Small intestine (tissue), 7 donors: ENCODE measurements around the gene UBE2F. TPM values are rescaled to one million over a fixed set of nuclear protein-coding genes. Genes with fewer than 3 reads are reported as not detected.

Experiments used
- DNase-seq, 2 donors: peaks; one replicate each; pipeline versions ENCODE4 v3.0.0 to v3.0.0-alpha.2; 2013
- FAIRE-seq: peaks from 2 replicates; lab custom pipeline; 2012; peaks lifted over from hg19 to GRCh38; lab: Jason Lieb, UNC
- H3K27ac ChIP-seq, 3 donors: one replicate each; pipeline ENCODE4 v1.5.1; 2013; ENCODE audit warnings: low read length in 2 of 3, mild to moderate bottlenecking in 2 of 3, control low read depth in 1 of 3, inconsistent platforms in 1 of 3, low read depth in 1 of 3, moderate library complexity in 1 of 3
- H3K27me3 ChIP-seq, 3 donors: one replicate each; pipeline ENCODE4 v1.6.1; 2013; ENCODE audit warnings: low read length in 3 of 3, inconsistent platforms in 1 of 3; ENCODE audit not compliant: control insufficient read depth in 3 of 3, insufficient read depth in 3 of 3
- H3K36me3 ChIP-seq, 3 donors: one replicate each; pipeline ENCODE4 v1.6.1; 2013; ENCODE audit warnings: low read length in 3 of 3, inconsistent platforms in 1 of 3, low read depth in 1 of 3, mild to moderate bottlenecking in 1 of 3, moderate library complexity in 1 of 3; ENCODE audit not compliant: control insufficient read depth in 3 of 3, insufficient read depth in 2 of 3
- H3K4me1 ChIP-seq, 3 donors: one replicate each; pipeline ENCODE4 v1.6.1; 2013; ENCODE audit warnings: low read length in 2 of 3, inconsistent platforms in 1 of 3, low read depth in 1 of 3, mild to moderate bottlenecking in 1 of 3, moderate library complexity in 1 of 3; ENCODE audit not compliant: control insufficient read depth in 3 of 3, insufficient read depth in 2 of 3
- H3K4me3 ChIP-seq, 3 donors: one replicate each; pipeline ENCODE4 v1.5.1; 2013; ENCODE audit warnings: low read length in 3 of 3, control low read depth in 1 of 3, inconsistent platforms in 1 of 3, low read depth in 1 of 3, mild to moderate bottlenecking in 1 of 3, moderate library complexity in 1 of 3
- H3K9me3 ChIP-seq, 2 donors: one replicate each; pipeline ENCODE4 v1.6.1; 2013; ENCODE audit warnings: low read depth in 1 of 2, low read length in 1 of 2; ENCODE audit not compliant: control insufficient read depth in 2 of 2, insufficient read depth in 1 of 2
- WGBS, 3 donors: extraction: QIAGEN DNeasy Blood & Tissue Kit; methylation state at CpG; one replicate each; pipeline ENCODE4 v1.1.7; 2013; 5-methylcytosine and 5-hydroxymethylcytosine counted together
- polyA plus RNA-seq, 4 donors: library from polyadenylated mRNA; stranded (reverse) in 3 of 4; unstranded in 1 of 4; fragments of 200-250 nt in 3 of 4; fragments of 120-200 nt in 1 of 4; gene quantifications; one replicate each; pipeline versions ENCODE4 v1.2.1 to v1.2.3, GENCODE V29; 2013
- donor health status: healthy with polysubstance abuse.
- donor health status: control.
- donor health status: control.
- donor health status: Bipolar disorder and iron deficiency.
- donor health status: healthy.

UBE2F gene
- polyA plus RNA-seq, 4 donors, result 39.7 to 64.2 (median 54.7) TPM

- Histone ChIP-seq H3K27ac (peak overlapping the region; percentile 59 to 79 (median 69)), H3K4me1 (peaks cover 0 to 12% (median 0%) of the 10 kb centered on the region in 3 donors), H3K36me3 (no peaks in the 10 kb centered on the region), H3K4me3 (peak overlapping the region in 2 of 3 donors; percentile 23 to 51), H3K27me3 (no peaks in the 10 kb centered on the region), H3K9me3 (no peaks in the 10 kb centered on the region)
- WGBS, 3 donors, result 8 to 12% (median 10%) methylated on average over 28 to 33 of the region's 33 CpGs
- DNase-seq (peak; percentile 83 to 92), FAIRE-seq (no peak)
These were observed 43.2 kb upstream of the UBE2F start for GRCh38 chr2:237923481-237924163.

- WGBS, 3 donors, result 90 to 93% (median 91%) methylated on average over 14 of the region's 14 CpGs
- Histone ChIP-seq H3K4me1 (peaks cover 0 to 12% (median 0%) of the 10 kb centered on the region in 3 donors), H3K27ac (no peak overlapping the region), H3K36me3 (no peaks in the 10 kb centered on the region), H3K27me3 (no peaks in the 10 kb centered on the region), H3K4me3 (no peak overlapping the region), H3K9me3 (no peaks in the 10 kb centered on the region)
- FAIRE-seq (no peak), DNase-seq (no peak)
These were observed 42.7 kb upstream of the UBE2F start for GRCh38 chr2:237924164-237924534.

GRCh38 chr2:237927135-237927534 lies 39.7 kb upstream of the UBE2F start:
- H3K27me3 ChIP-seq, result no peaks in the 10 kb centered on the region
- FAIRE-seq (no peak), DNase-seq (no peak)
- H3K9me3 ChIP-seq, result peaks cover 0 to 9% of the 10 kb centered on the region in 2 donors
- no peak overlapping the region for H3K4me3 ChIP-seq
- H3K27ac ChIP-seq, result no peak overlapping the region
- H3K36me3 ChIP-seq, result no peaks in the 10 kb centered on the region
- WGBS, 3 donors, result 87 to 95% (median 89%) methylated on average over 5 of the region's 5 CpGs
- peaks cover 0 to 16% (median 0%) of the 10 kb centered on the region in 3 donors for H3K4me1 ChIP-seq

GRCh38 chr2:237927986-237928385 lies 38.8 kb upstream of the UBE2F start:
- no peak overlapping the region for H3K4me3 ChIP-seq
- no peaks in the 10 kb centered on the region for H3K36me3 ChIP-seq
- H3K9me3 ChIP-seq, result peaks cover 0 to 9% of the 10 kb centered on the region in 2 donors
- H3K27me3 ChIP-seq, result no peaks in the 10 kb centered on the region
- 82 to 94% (median 83%) methylated on average over 4 of the region's 4 CpGs for WGBS, 3 donors
- FAIRE-seq (no peak), DNase-seq (no peak)
- H3K4me1 ChIP-seq, result peaks cover 0 to 11% (median 0%) of the 10 kb centered on the region in 3 donors
- no peak overlapping the region for H3K27ac ChIP-seq

- H3K9me3 ChIP-seq, result peaks cover 0 to 9% of the 10 kb centered on the region in 2 donors
- H3K27me3 ChIP-seq, result no peaks in the 10 kb centered on the region
- DNase-seq, result no peak
- no peak overlapping the region for H3K27ac ChIP-seq
- no peaks in the 10 kb centered on the region for H3K36me3 ChIP-seq
- no peak for FAIRE-seq
- no peak overlapping the region for H3K4me3 ChIP-seq
- 93 to 96% (median 94%) methylated on average over 9 of the region's 9 CpGs for WGBS, 3 donors
- peaks cover 0 to 5% (median 0%) of the 10 kb centered on the region in 3 donors for H3K4me1 ChIP-seq
These were observed 36.8 kb upstream of the UBE2F start for GRCh38 chr2:237929979-237930378.

GRCh38 chr2:237931205-237931721 lies 35.6 kb upstream of the UBE2F start:
- H3K4me3 ChIP-seq, result no peak overlapping the region
- peaks cover 0 to 5% (median 0%) of the 10 kb centered on the region in 3 donors for H3K4me1 ChIP-seq
- 49 to 79% (median 70%) methylated on average over 9 of the region's 9 CpGs for WGBS, 3 donors
- DNase-seq (peak in 1 of 2 donors; percentile 19), FAIRE-seq (no peak)
- H3K36me3 ChIP-seq, result no peaks in the 10 kb centered on the region
- H3K27me3 ChIP-seq, result no peaks in the 10 kb centered on the region
- peaks cover 0 to 9% of the 10 kb centered on the region in 2 donors for H3K9me3 ChIP-seq
- H3K27ac ChIP-seq, result no peak overlapping the region

GRCh38 chr2:237932731-237933131 lies 34.1 kb upstream of the UBE2F start:
- WGBS, 3 donors, result 55 to 70% (median 61%) methylated on average over 3 of the region's 3 CpGs
- H3K27ac ChIP-seq, result no peak overlapping the region
- H3K4me3 ChIP-seq, result no peak overlapping the region
- H3K36me3 ChIP-seq, result no peaks in the 10 kb centered on the region
- peaks cover 0 to 9% of the 10 kb centered on the region in 2 donors for H3K9me3 ChIP-seq
- H3K27me3 ChIP-seq, result no peaks in the 10 kb centered on the region
- H3K4me1 ChIP-seq, result peaks cover 0 to 5% (median 0%) of the 10 kb centered on the region in 3 donors
- FAIRE-seq, result no peak
- no peak for DNase-seq

- 90 to 94% (median 93%) methylated on average over 5 of the region's 5 CpGs for WGBS, 3 donors
- H3K27ac ChIP-seq, result no peak overlapping the region
- no peaks in the 10 kb centered on the region for H3K36me3 ChIP-seq
- peaks cover 0 to 5% (median 0%) of the 10 kb centered on the region in 3 donors for H3K4me1 ChIP-seq
- H3K4me3 ChIP-seq, result no peak overlapping the region
- no peaks in the 10 kb centered on the region for H3K27me3 ChIP-seq
- peaks cover 0 to 9% of the 10 kb centered on the region in 2 donors for H3K9me3 ChIP-seq
- no peak for DNase-seq
- FAIRE-seq, result no peak
These were observed 32.6 kb upstream of the UBE2F start for GRCh38 chr2:237934186-237934585.
